ENCODE data around the gene SPATA31D1. TPM values are rescaled to one million over a fixed set of nuclear protein-coding genes. Genes with fewer than 3 reads are reported as not detected.
"Not testable (repeated sequence)": the region's sequence is repeated elsewhere in the genome, so short reads cannot be mapped to it uniquely, and the experiment has no call there.

The SPATA31D1 gene
- total RNA-seq, 1 experiment from 2014 or later, result not detected

GRCh38 chr9:81948650-81949049 lies 39.9 kb upstream of the SPATA31D1 start:
- no CpG with 5 or more reads among the region's 3 CpGs for WGBS (ENCODE audit: extremely low coverage, insufficient read length, low lambda C conversion rate)
- H4K8ac ChIP-seq (replicated peaks; ENCODE audit: insufficient read length, low read depth, low read length); H3T11ph ChIP-seq (ENCODE audit: low read length); H3K4me3 Mint-ChIP-seq; H3K18ac ChIP-seq (ENCODE audit: insufficient read length, low read depth, low read length); H3K56ac ChIP-seq (ENCODE audit: insufficient read length, low read depth, low read length); H3K36me3 Mint-ChIP-seq (ENCODE audit: insufficient read depth in 1 of 3, low read depth in 3 of 3); H3K23ac ChIP-seq (ENCODE audit: insufficient read length, low read depth, low read length); H3K27me3 Mint-ChIP-seq (ENCODE audit: low read depth); H4K5ac ChIP-seq (ENCODE audit: insufficient read length, low read depth, low read length); H4K91ac ChIP-seq (ENCODE audit: insufficient read length, low read depth, low read length); H3K9me3 Mint-ChIP-seq; H3K27me3 ChIP-seq (ENCODE audit: insufficient read depth, low read length); H3K9ac ChIP-seq (ENCODE audit: extremely low read depth, insufficient read length, low read length); H4K20me1 ChIP-seq (ENCODE audit: control insufficient read depth, insufficient read depth, insufficient read length); H3K27ac ChIP-seq (ENCODE audit: insufficient read length, low read depth, low read length); H2BK20ac ChIP-seq (ENCODE audit: low read depth, low read length, poor library complexity, severe bottlenecking); H3K4me2 ChIP-seq (ENCODE audit: insufficient read depth, insufficient read length, low read length); H2BK120ac ChIP-seq (ENCODE audit: low read depth, low read length, poor library complexity, severe bottlenecking); H2BK15ac ChIP-seq (ENCODE audit: low read depth, low read length); H3K79me1 ChIP-seq (ENCODE audit: insufficient read depth, low read depth, low read length, poor library complexity, severe bottlenecking); H3K14ac ChIP-seq (ENCODE audit: insufficient read depth, low read length); H3K4me1 Mint-ChIP-seq; DNase-seq; H2BK5ac ChIP-seq (ENCODE audit: insufficient read length, low read length); H3K4me1 ChIP-seq (ENCODE audit: insufficient read depth, low read length); H3K23me2 ChIP-seq (ENCODE audit: insufficient read length, low read depth, low read length, poor library complexity, severe bottlenecking); H3K9me3 ChIP-seq (ENCODE audit: control insufficient read depth, low read depth, low read length); H2BK12ac ChIP-seq (ENCODE audit: insufficient read length, low read depth, low read length); H3K4ac ChIP-seq (ENCODE audit: low read depth, low read length); H3K27ac Mint-ChIP-seq; H2AK5ac ChIP-seq (ENCODE audit: insufficient read length, low read length); H3K79me2 ChIP-seq (ENCODE audit: insufficient read depth, low read length); H2AFZ ChIP-seq (ENCODE audit: low read length): not testable (repeated sequence)

Data from H9 (cell line).